ENCODE results near the gene FBXO47.

- TF ChIP-seq GATA2 (IDR thresholded peaks at IDR 0.05; ENCODE audit: low read depth, low read length): no peak
- no peak for TF ChIP-seq GATA3 (IDR thresholded peaks at IDR 0.05; ENCODE audit: low read depth, low read length)
These were observed 58.5 kb downstream of the FBXO47 start for GRCh38 chr17:38908676-38909181.
